HL-60 (cell line): ENCODE data around the gene S100A3.
"Not testable (repeated sequence)": the region's sequence is repeated elsewhere in the genome, so short reads cannot be mapped to it uniquely, and the experiment has no call there.

ENCODE experiments used
- CTCF ChIP-seq: IDR thresholded peaks from one replicate; pipeline ENCODE4 v1.5.1; 2011; ENCODE audit warnings: low read length, control low read depth, inconsistent platforms; ENCODE audit not compliant: insufficient read depth
- POLR2AphosphoS5 ChIP-seq: IDR thresholded peaks from 2 replicates; pipeline ENCODE4 v1.6.1; 2012; ENCODE audit warnings: low read depth

- TF ChIP-seq CTCF, POLR2AphosphoS5: not testable (repeated sequence)
These were observed 27.2 kb downstream of the S100A3 start for GRCh38 chr1:153521808-153522207.
